NCI-H1092 treated with DMSO at 0.1 percent for 48 hours (cell line): ENCODE data around the gene RHOBTB3.

Experiments
- DNase-seq: peaks from one replicate; lab custom pipeline; 2025; lab: John Stamatoyannopoulos, UW

RHOBTB3 gene

GRCh38 chr5:95763941-95764340, 32.8 kb downstream of the RHOBTB3 start:
- DNase-seq: no peak

- no peak for DNase-seq
Observed at GRCh38 chr5:95768731-95769130, 37.6 kb downstream of the RHOBTB3 start.

GRCh38 chr5:95770830-95771708, 39.9 kb downstream of the RHOBTB3 start:
- no peak for DNase-seq

- DNase-seq: no peak
Observed at GRCh38 chr5:95771892-95772291, 40.8 kb downstream of the RHOBTB3 start.

GRCh38 chr5:95773335-95774059, 42.4 kb downstream of the RHOBTB3 start:
- no peak for DNase-seq

- no peak for DNase-seq
Observed at GRCh38 chr5:95777441-95777840, 46.3 kb downstream of the RHOBTB3 start.

- no peak for DNase-seq
Observed at GRCh38 chr5:95778713-95779436, 47.7 kb downstream of the RHOBTB3 start.

GRCh38 chr5:95779611-95780010, 48.5 kb downstream of the RHOBTB3 start:
- no peak for DNase-seq

- DNase-seq: no peak
Observed at GRCh38 chr5:95780597-95780996, 49.5 kb downstream of the RHOBTB3 start.

GRCh38 chr5:95781101-95781583, 50.0 kb downstream of the RHOBTB3 start:
- DNase-seq: peak; percentile 49

GRCh38 chr5:95782181-95782580, 51.0 kb downstream of the RHOBTB3 start:
- no peak for DNase-seq

- DNase-seq: no peak
Observed at GRCh38 chr5:95783661-95784060, 52.5 kb downstream of the RHOBTB3 start.

GRCh38 chr5:95784514-95785302, 53.6 kb downstream of the RHOBTB3 start:
- no peak for DNase-seq

GRCh38 chr5:95786821-95787418, 55.8 kb downstream of the RHOBTB3 start:
- DNase-seq: no peak

- DNase-seq: no peak
Observed at GRCh38 chr5:95788493-95788892, 57.4 kb downstream of the RHOBTB3 start.

- no peak for DNase-seq
Observed at GRCh38 chr5:95791751-95792150, 60.6 kb downstream of the RHOBTB3 start.

GRCh38 chr5:95794070-95794516, 63.0 kb downstream of the RHOBTB3 start:
- DNase-seq: no peak

GRCh38 chr5:95797301-95797700, 66.2 kb downstream of the RHOBTB3 start:
- no peak for DNase-seq

- no peak for DNase-seq
Observed at GRCh38 chr5:95798048-95798447, 66.9 kb downstream of the RHOBTB3 start.

- no peak for DNase-seq
Observed at GRCh38 chr5:95798545-95798944, 67.4 kb downstream of the RHOBTB3 start.

GRCh38 chr5:95799191-95799835, 68.2 kb downstream of the RHOBTB3 start:
- no peak for DNase-seq
